Measurements from ENCODE around the gene TANC1.

The TANC1 gene

GRCh38 chr2:159214325-159214865, 246.0 kb downstream of the TANC1 start:
- DNase-seq (ENCODE audit: low spot score) (no peak), FAIRE-seq (no peak)

- DNase-seq (ENCODE audit: low spot score) (no peak), FAIRE-seq (no peak)
Observed at GRCh38 chr2:159215116-159215515, 246.7 kb downstream of the TANC1 start.

DNA sequence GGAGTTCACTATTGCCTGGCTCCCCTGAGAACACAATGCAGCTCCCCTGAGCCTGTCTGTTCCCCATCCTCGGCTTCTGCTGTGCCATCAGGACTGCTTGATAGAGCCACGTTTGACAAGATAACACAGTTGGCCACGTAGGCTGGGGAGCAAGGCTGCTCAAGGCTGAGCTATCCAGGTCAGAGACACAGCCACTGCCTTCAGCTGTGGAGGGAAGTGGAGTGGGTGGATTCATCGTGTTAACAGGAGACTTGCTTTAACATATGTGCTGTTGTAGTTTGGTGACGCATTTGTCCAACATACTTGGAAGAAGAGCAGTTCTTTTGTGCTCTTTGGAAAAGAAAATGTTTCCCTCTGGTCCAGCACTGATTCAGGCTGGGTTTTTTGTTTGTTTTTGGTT, 249.2 kb downstream of the TANC1 start:
- FAIRE-seq = no peak

DNA sequence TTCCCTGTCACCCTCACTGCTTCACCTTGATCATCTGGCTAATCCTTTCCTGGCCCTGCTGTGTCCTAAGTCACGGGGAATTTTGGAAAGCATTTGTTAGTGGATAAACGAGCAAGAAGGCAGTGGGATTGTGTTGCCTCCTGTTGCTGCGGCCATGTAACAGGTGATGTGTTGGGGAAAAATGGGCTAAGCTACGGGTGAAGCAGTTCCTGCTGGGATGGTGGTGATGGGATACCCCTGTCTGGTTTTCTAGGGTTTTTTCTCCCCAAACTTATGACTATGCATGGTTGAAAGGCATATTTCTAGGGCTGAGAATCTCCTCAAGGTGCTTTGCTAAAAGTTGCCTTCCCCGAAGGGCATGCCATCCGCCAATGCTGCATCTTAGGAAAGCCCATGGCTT, 249.9 kb downstream of the TANC1 start:
- no peak for DNase-seq (ENCODE audit: low spot score)
- FAIRE-seq = no peak

More for the DNA sequence above, 249.2 kb downstream of the TANC1 start:
- no peak for DNase-seq (ENCODE audit: low spot score)

GRCh38 chr2:159219394-159219998, 251.1 kb downstream of the TANC1 start:
- FAIRE-seq = no peak
- DNase-seq (ENCODE audit: low spot score) = no peak

DNA sequence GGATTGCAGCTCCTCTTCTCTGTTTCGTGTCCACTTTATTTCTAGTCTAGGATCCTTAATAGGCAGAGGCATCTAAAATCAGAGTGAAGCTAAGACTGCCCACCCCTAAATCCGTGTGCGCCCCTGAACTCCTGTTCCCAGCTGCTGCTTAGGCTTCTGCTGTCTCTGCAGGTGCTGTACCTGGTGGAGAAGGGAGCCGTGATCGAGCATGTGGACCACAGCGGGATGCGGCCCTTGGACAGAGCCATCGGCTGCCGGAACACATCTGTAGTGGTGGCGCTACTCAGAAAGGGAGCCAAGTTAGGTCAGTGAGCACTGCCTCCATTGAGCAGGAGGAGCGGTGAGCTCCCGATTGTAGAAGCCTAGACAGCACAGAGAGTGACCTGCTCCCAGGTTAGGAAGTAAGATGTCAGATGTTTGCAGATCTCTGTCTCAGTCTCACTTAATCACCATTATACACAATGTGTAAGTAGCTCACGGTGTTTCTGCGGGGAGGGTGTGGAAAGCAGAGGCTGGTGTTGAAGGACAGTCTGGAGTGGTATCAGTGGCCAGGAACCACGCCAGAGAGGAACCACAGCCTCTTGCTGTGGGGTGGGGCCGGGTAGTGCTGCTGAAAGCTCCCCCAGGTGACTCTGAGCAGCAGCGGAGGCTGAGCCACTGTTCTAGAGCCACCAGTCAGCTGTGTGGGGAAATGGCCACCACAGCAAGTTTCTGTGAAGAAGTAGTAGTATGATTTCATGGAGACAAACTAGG, 255.8 kb downstream of the TANC1 start:
- DNase-seq (ENCODE audit: low spot score) (no peak), FAIRE-seq (no peak)

DNA sequence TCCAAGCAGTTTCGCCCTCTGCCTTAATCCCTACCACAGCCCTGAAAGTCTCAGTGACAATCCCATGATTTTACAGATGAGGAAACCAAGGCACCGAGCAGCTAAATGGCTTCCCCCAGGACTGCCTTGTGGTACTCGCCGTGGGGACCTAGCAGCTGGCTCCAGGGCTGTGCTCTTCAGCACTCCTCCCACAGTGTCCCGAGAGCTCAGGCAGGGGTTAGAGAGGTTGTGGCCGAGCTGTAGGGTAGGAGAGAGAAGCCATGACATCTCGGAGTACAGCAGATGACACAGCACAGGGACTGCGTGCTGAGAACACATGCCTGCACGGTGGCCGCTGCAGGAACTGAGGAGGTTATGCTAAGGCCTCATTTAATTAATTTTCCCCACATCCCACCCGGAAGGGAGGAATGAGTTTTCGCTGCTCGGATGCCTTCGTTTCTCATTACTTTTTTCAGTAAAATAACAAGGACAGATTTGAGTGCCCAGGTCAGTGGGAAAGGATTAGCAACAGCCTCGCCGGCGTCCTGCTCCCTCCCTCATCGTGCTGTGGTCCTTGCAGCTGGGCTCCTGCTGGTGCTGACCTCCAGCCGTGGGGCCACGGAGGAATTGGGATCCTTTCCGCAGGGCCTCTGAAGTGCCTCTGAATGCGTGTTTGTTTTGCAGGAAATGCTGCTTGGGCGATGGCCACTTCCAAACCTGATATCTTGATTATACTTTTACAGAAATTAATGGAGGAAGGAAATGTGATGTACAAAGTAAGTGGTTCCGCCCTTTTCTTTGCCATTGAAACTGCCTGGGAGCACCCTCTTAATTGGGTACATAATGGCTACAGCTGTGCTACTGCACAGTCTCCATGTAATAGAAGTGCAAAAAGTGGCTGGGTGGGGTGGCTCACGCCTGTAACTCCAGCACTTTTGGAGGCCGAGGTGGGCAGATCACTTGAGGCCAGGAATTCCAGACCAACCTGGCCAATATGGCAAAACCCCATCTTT, 256.9 kb downstream of the TANC1 start:
- DNase-seq (ENCODE audit: low spot score) = no peak
- no peak for FAIRE-seq

- no peak for FAIRE-seq
- DNase-seq (ENCODE audit: low spot score) = peak; percentile 59
Observed at GRCh38 chr2:159226059-159226461, 257.6 kb downstream of the TANC1 start.

GRCh38 chr2:159226608-159227385, 258.4 kb downstream of the TANC1 start:
- FAIRE-seq (no peak), DNase-seq (ENCODE audit: low spot score) (no peak)

DNA sequence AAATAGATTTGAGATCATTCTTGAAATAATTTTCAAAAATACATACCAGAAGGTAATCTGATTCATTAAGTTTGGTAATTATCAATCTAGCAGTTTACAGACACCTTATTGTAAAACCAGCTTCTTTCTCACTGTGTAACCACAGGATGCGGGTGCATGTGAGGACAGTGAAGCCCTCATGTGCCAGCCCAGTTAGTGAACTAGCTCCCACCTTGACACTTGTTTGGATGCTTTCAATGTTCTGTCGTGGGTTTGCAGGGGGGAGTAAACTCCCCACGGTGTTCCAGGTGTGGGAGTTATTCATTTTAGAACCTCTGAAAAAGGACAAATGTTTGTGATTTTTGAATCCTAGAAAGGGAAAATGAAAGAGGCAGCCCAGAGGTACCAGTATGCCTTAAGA, 259.0 kb downstream of the TANC1 start:
- FAIRE-seq = no peak
- no peak for DNase-seq (ENCODE audit: low spot score)

GRCh38 chr2:159228081-159228581, 259.7 kb downstream of the TANC1 start:
- FAIRE-seq = no peak
- DNase-seq (ENCODE audit: low spot score) = no peak

- no peak for FAIRE-seq
Observed at GRCh38 chr2:159229476-159230144, 261.2 kb downstream of the TANC1 start.

DNA sequence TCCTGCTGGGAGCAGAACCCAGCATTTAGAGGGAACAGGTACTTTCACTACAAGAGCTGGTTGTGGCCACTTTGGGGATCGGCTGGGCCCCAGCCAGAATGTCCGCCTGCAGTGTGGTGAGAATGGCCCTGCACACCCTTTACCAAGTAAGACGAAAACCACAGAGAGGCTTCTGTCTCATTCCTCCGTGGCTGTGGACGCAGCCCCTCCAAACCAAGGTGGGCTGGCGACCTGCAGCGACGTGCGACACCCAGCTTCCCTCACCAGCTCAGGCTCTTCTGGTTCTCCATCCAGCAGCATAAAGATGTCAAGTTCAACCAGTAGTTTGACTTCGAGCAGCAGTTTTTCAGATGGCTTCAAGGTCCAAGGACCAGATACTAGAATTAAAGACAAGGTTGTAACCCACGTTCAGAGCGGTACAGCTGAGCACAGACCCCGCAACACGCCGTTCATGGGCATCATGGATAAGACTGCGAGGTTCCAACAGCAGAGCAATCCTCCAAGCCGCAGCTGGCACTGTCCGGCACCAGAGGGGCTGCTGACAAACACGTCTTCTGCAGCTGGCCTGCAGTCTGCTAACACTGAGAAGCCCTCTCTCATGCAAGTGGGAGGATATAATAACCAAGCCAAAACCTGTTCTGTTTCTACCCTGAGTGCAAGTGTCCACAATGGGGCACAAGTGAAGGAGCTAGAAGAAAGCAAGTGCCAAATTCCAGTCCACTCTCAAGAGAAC, 261.9 kb downstream of the TANC1 start:
- DNase-seq (ENCODE audit: low spot score) (no peak), FAIRE-seq (no peak)

More at GRCh38 chr2:159229476-159230144, 261.2 kb downstream of the TANC1 start:
- no peak for DNase-seq (ENCODE audit: low spot score)

GRCh38 chr2:159232456-159233170, 264.2 kb downstream of the TANC1 start:
- DNase-seq (ENCODE audit: low spot score) (no peak), FAIRE-seq (no peak)

- FAIRE-seq (no peak), DNase-seq (ENCODE audit: low spot score) (no peak)
Observed at GRCh38 chr2:159234868-159235267, 266.4 kb downstream of the TANC1 start.

DNA sequence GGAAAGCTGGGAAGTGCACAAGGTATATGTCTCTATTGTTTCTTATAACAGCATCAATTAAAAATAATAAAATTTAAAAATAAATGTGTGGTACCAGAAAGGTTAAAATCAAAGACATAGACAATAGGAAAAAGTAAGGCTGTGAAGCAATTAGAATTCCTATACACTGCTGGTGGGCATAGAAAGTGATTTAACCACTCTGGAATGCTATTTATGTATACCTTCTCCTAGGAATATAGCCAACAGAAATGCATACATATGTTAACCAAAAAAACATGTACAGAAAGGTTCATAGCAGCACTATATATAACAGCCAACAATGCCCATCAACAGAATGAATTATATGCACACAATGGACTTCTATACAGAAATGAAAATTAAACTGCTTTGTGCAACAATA, 275.1 kb downstream of the TANC1 start:
- FAIRE-seq = no peak

DNA sequence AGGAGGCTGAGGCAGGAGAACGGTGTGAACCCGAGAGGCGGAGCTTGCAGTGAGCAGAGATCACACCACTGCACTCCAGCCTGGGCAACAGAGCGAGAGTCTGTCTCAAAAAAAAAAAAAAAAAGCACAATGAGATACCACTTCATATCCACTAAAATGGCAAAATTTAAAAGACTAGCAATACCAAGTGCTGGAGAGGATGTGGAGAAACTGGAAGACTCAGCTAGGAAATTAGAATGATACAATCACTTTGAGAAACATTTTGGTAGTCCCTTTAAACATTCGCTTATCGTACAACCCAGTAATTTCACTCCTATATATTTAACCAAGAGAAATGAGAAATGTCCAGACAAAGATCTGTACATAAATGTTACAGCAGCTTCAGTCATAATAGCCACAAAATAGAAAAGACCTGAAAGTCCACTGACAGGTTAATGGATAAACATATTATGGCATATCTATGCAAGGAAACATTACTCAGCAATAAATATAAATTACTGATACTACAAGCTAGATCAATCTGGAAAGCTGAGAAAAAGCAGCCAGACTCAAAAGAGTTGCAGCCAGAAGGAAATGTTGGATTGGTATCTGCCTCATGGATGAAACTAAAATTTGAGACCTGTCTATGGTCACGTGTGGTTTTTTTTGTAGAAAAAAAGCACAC, 278.0 kb downstream of the TANC1 start:
- DNase-seq (ENCODE audit: low spot score) = no peak
- FAIRE-seq = no peak

More for the DNA sequence above, 275.1 kb downstream of the TANC1 start:
- no peak for DNase-seq (ENCODE audit: low spot score)

Data from urothelium cell line (cell line).